GM13976 (cell line): ENCODE results near the gene F8.
A peak's percentile ranks its signal among the peaks of the same experiment; 100 is the strongest.
"Not testable (repeated sequence)": the region's sequence is repeated elsewhere in the genome, so short reads cannot be mapped to it uniquely, and the experiment has no call there.

Source experiments
- DNase-seq: peaks from one replicate; pipeline ENCODE4 v3.0.0; 2012; ENCODE audit warnings: low spot score
- CTCF ChIP-seq: IDR thresholded peaks from 2 replicates; pipeline ENCODE4 v1.5.1; 2012; ENCODE audit warnings: borderline replicate concordance, mild to moderate bottlenecking; ENCODE audit not compliant: insufficient read depth; ENCODE audit errors: extremely low read depth, missing control alignments, control extremely low read depth
- in situ Hi-C: fragments of 300-500 bp; cut with MboI; formaldehyde crosslinking; loops from one replicate; pipeline ENCODE4 v1.12.0; 2022; ENCODE audit warnings: low sequenced_read_pairs, mixed read lengths, inconsistent platforms; ENCODE audit not compliant: unreplicated experiment

Gene F8

DNA sequence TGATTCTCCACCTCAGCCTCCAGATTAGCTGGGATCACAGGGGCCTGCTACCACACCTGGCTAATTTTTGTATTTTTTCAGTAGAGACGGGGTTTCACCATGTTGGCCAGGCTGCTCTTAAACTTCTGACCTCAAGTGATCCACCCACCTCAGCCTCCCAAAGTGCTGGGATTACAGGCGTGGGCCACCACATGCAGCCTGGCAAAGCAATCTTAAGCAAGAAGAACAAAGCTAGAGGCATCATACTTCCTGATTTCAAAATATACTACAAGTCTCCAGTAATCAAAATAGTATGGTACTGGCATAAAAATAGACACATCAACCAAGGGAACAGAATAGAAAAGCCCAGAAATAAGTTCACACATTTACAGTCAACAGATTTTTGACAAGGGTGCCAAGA lies 149.2 kb downstream of the F8 start:
- TF ChIP-seq CTCF, result no peak
- in situ Hi-C loops, result no loop called here
- DNase-seq, result no peak

DNA sequence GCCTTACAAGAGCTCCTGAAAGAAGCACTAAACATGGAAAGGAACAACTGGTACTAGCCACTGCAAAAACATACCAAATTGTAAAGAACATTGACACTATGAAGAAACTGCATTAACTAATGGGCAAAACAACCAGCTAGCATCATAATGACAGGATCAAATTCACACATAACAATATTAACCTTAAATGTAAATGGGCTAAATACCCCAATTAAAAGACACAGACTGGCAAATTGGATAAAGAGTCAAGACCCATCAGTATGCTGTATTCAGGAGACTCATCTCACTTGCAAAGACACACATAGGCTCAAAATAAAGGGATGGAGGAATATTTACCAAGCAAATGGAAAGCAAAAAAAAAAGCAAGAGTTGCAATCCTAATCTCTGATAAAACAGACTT lies 154.0 kb downstream of the F8 start:
- DNase-seq, in situ Hi-C loops: not testable (repeated sequence)

GRCh38 chrX:154855256-154855655 lies 167.3 kb downstream of the F8 start:
- in situ Hi-C loops, result no loop called here
- no peak for DNase-seq
- no peak for TF ChIP-seq CTCF

DNA sequence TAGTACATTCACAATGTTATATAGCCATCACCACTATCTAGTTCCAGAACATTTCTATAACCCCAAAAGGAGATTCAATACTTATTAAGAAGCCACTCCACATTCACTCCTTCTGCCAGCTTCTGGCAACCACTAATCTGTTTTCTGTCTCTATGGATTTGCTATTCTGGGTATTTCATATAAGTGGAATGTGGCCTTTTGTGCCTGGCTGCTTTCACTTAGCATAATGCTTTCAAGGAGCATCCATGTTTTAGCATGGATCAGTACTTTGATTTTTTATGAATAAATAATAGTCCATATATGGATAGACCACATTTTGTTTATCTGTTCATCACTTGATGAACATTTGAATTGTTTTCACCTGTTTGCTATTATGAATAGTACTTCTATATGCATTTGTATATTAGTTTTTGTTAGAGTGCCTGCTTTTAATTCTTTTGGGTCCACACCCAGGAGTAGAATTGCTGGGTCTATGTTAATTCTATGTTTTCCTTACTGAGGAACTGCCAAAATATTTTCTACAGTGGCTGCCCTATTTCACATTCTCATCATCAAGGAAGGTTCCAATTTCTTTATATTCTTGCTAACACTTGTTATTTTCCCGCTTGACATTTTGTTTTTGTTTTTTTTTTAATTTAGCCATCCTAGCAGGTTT lies 171.4 kb downstream of the F8 start:
- in situ Hi-C loops, result no loop called here
- DNase-seq, result no peak
- TF ChIP-seq CTCF, result no peak

DNA sequence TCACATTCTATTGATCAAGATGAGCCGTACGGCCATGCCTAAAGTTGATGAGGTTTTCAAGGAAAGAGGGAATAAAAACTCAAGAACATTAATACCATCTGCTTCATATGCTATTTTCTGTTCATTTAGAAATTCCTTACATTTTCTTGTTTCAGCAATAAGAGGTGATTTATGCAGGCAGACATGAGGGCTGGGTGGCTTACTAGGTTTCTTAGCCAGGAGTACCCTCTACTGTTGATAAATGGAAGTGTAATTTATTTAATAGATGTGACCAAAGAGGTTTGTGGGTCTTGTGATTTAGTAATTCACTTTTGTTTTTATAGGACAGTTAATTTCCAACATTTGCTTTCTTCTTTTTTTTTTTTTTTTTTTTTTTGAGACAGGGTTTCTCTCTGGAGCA lies 181.7 kb downstream of the F8 start:
- in situ Hi-C loops, result loop anchor here (25.0 kb wide), 1 partner anchor 254 kb away; the partner anchor contains the start of gene CTAG1A
- peak; percentile 45 for DNase-seq
- peak; percentile 17 for TF ChIP-seq CTCF

- in situ Hi-C loops, result loop anchor here (25.0 kb wide), 1 partner anchor 249 kb away; the partner anchor contains the start of gene CTAG1A
- TF ChIP-seq CTCF, result no peak
- no peak for DNase-seq
Observed at GRCh38 chrX:154836163-154836562, 186.4 kb downstream of the F8 start.

- TF ChIP-seq CTCF, result no peak
- in situ Hi-C loops, result loop anchor here (25.0 kb wide), 1 partner anchor 247 kb away; the partner anchor contains the start of gene CTAG1A
- no peak for DNase-seq
Observed at GRCh38 chrX:154834562-154834961, 188.0 kb downstream of the F8 start, which contains the start of gene SMIM9. SMIM9 (minus strand) TSS chrX:154834662; CDS start chrX:154830856, 3,806 bp downstream.
